Measurements from ENCODE around the gene LHFPL3. TPM values are rescaled to one million over a fixed set of nuclear protein-coding genes. Genes with fewer than 3 reads are reported as not detected.

Gene LHFPL3
- total RNA-seq, 1 experiment from 2014 or later, result not detected

DNA sequence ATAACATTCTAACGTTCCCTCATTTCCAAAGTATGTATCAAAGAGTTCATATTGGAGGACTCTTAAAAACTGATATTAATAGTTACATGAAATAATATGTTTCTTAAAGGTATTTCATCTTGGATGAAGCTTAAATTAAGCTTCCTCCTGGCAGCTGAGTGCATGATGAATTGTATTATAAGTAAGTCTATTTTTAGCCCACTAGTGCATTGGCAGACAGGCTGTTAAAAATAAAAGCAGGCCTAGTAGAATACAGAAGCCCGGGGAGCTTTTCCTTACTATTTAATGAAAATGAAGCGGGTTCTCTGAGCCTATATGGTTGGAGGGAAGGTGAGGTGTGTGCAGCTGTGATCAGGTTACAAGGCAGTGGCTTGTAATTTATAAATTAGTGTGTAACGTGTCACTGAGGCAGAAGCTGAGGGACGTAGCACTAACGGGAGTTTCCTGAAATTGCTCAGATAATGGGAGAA lies 554.9 kb downstream of the LHFPL3 start:
- H3F3A ChIP-seq (ENCODE audit: insufficient read depth, low read depth), result no peaks in the 10 kb centered on the region
- POLR2A ChIA-PET (ENCODE audit: unreplicated experiment), result interaction anchor here (0.7 kb wide), 1 partner anchor 887 kb away, joined by 3 read pairs; no protein-coding TSS in a partner anchor
- H3K4me3 ChIP-seq, result no peak overlapping the region
- H3K36me3 ChIP-seq (ENCODE audit: low read depth), result no peaks in the 10 kb centered on the region
- TF ChIP-seq EZH2 (IDR thresholded peaks at IDR 0.05; ENCODE audit: low read depth), result no peak
- no peak for TF ChIP-seq CTCF (conservative IDR thresholded peaks at IDR 0.05)
- H3K9me3 ChIP-seq (ENCODE audit: insufficient read depth, low read depth), result no peaks in the 10 kb centered on the region
- no peaks in the 10 kb centered on the region for H4K20me1 ChIP-seq (ENCODE audit: insufficient read depth)
- no peaks in the 10 kb centered on the region for H3K4me1 ChIP-seq (replicated peaks; ENCODE audit: insufficient read depth)
- H3K9me2 ChIP-seq (ENCODE audit: insufficient read depth), result no peaks in the 10 kb centered on the region
- H3K27me3 ChIP-seq (ENCODE audit: insufficient read depth, low read depth), result peaks cover 16% of the 10 kb centered on the region; the same call in 1 of the 2 replicates
- H3K4me2 ChIP-seq, result no peak overlapping the region
- CTCF ChIA-PET, result interaction anchor here (0.6 to 1.7 kb wide), 6 partner anchors 16 to 706 kb away, joined by 3 to 7 read pairs (median 5); no protein-coding TSS in a partner anchor
- intact Hi-C loops (cut with micrococcal nuclease; ENCODE audit: unreplicated experiment), result loop anchor here (1.0 kb wide), 2 partner anchors 35 to 706 kb away; no protein-coding TSS in a partner anchor
- no peak overlapping the region for H2AFZ ChIP-seq
- H3K79me2 ChIP-seq (ENCODE audit: low read depth), result no peaks in the 10 kb centered on the region
- DNase-seq, result no peak
- no peak overlapping the region for H3K27ac ChIP-seq
- BruUV-seq (replicated peaks), result no TSS peak

GRCh38 chr7:104883718-104884452 lies 555.5 kb downstream of the LHFPL3 start:
- Histone ChIP-seq H3K4me2 (no peak overlapping the region), H3K9me2 (ENCODE audit: insufficient read depth) (no peaks in the 10 kb centered on the region), H3K27me3 (ENCODE audit: insufficient read depth, low read depth) (peaks cover 16% of the 10 kb centered on the region; the same call in 1 of the 2 replicates), H4K20me1 (ENCODE audit: insufficient read depth) (no peaks in the 10 kb centered on the region), H3K36me3 (ENCODE audit: low read depth) (no peaks in the 10 kb centered on the region), H3K27ac (no peak overlapping the region), H3K9me3 (ENCODE audit: insufficient read depth, low read depth) (no peaks in the 10 kb centered on the region), H3K79me2 (ENCODE audit: low read depth) (no peaks in the 10 kb centered on the region), H3K4me3 (no peak overlapping the region), H3F3A (ENCODE audit: insufficient read depth, low read depth) (no peaks in the 10 kb centered on the region), H3K4me1 (replicated peaks; ENCODE audit: insufficient read depth) (no peaks in the 10 kb centered on the region), H2AFZ (no peak overlapping the region)
- DNase-seq, result peak; percentile 42 to 77
- TF ChIP-seq CTCF (conservative IDR thresholded peaks at IDR 0.05) (peak; percentile 79), EZH2 (IDR thresholded peaks at IDR 0.05; ENCODE audit: low read depth) (no peak)
- intact Hi-C loops (cut with micrococcal nuclease; ENCODE audit: unreplicated experiment), result loop anchor here (1.0 kb wide), 2 partner anchors 34 to 705 kb away; no protein-coding TSS in a partner anchor
- POLR2A ChIA-PET (ENCODE audit: unreplicated experiment), result interaction anchor here (0.7 kb wide), 1 partner anchor 886 kb away, joined by 3 read pairs; no protein-coding TSS in a partner anchor
- CTCF ChIA-PET, result interaction anchor here (0.6 to 1.7 kb wide), 5 partner anchors 16 to 705 kb away, joined by 3 to 7 read pairs (median 5); no protein-coding TSS in a partner anchor
- no TSS peak for BruUV-seq (replicated peaks)

DNA sequence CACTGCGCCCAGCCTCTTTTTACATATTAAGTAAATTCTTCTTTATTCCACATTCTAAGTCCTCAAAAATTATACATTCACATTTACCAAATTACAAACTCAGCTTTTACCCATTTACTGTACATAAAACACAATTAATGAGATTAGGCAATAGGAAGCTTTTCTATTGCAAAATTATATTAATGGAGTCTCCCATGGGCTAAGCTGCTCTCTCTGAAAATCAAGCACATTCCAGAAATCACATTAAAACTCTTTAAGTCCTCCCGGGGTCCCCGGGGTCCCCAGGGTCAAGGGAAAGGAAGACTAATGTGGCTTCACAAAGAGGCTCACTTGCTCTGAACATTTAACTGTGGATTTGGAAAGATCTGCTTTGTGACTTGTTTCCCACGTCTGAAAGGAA lies 558.2 kb downstream of the LHFPL3 start:
- no peaks in the 10 kb centered on the region for H3F3A ChIP-seq (ENCODE audit: insufficient read depth, low read depth)
- H3K27ac ChIP-seq, result no peak overlapping the region
- peaks cover 36% of the 10 kb centered on the region; the same call in 1 of the 2 replicates for H3K27me3 ChIP-seq (ENCODE audit: insufficient read depth, low read depth)
- H2AFZ ChIP-seq, result no peak overlapping the region
- TF ChIP-seq EZH2 (IDR thresholded peaks at IDR 0.05; ENCODE audit: low read depth), result no peak
- TF ChIP-seq CTCF (conservative IDR thresholded peaks at IDR 0.05), result no peak
- no TSS peak for BruUV-seq (replicated peaks)
- H4K20me1 ChIP-seq (ENCODE audit: insufficient read depth), result no peaks in the 10 kb centered on the region
- ChIA-PET CTCF (no interaction called here), POLR2A (ENCODE audit: unreplicated experiment) (no interaction called here)
- H3K79me2 ChIP-seq (ENCODE audit: low read depth), result no peaks in the 10 kb centered on the region
- intact Hi-C loops (cut with micrococcal nuclease; ENCODE audit: unreplicated experiment), result no loop called here
- DNase-seq, result no peak
- no peak overlapping the region for H3K4me3 ChIP-seq
- H3K9me3 ChIP-seq (ENCODE audit: insufficient read depth, low read depth), result no peaks in the 10 kb centered on the region
- no peaks in the 10 kb centered on the region for H3K4me1 ChIP-seq (replicated peaks; ENCODE audit: insufficient read depth)
- no peaks in the 10 kb centered on the region for H3K9me2 ChIP-seq (ENCODE audit: insufficient read depth)
- no peak overlapping the region for H3K4me2 ChIP-seq
- no peaks in the 10 kb centered on the region for H3K36me3 ChIP-seq (ENCODE audit: low read depth)
